IMR-90 (cell line): Measurements from ENCODE around the gene NPDC1. TPM values are rescaled to one million over a fixed set of nuclear protein-coding genes. Genes with fewer than 3 reads are reported as not detected.

ENCODE experiments used
- ATAC-seq: fragments of 200-7000 bp; cut with Tn5 transposase; 2 replicates; pipeline ENCODE4 v1.9.1; 2020; ENCODE audit warnings: low read depth, mild to moderate bottlenecking, moderate library complexity
- BruUV-seq: library from RNA; stranded (reverse); fragments of 400-500 nt; replicated peaks from 2 replicates; lab custom pipeline; 2021; lab: Mats Ljungman, UMichigan
- CTCF ChIA-PET: fragments of 300-600 bp; formaldehyde crosslinking; extraction: SDS; loops from one replicate; lab custom pipeline; 2021; ENCODE audit warnings: antibody characterized with exemption; lab: Yijun Ruan, JAX
- POLR2A ChIA-PET: fragments of 300-600 bp; sonication (Branson Sonifier 250); formaldehyde crosslinking; loops from one replicate; lab custom pipeline; 2022; ENCODE audit warnings: antibody characterized with exemption; ENCODE audit not compliant: unreplicated experiment; lab: Charles Lee
- DNase-seq: peaks from one replicate; pipeline ENCODE4 v3.0.0; 2013
- H2AFZ ChIP-seq: replicated peaks from 2 replicates; pipeline ENCODE3; 2013; ENCODE audit warnings: low read length, mild to moderate bottlenecking; ENCODE audit not compliant: poor library complexity
- H2AK5ac ChIP-seq: 2 replicates; pipeline ENCODE4 v1.6.1; 2013; ENCODE audit warnings: low read depth, low read length, inconsistent platforms
- H2AK9ac ChIP-seq: replicated peaks from 2 replicates; pipeline ENCODE3; 2013; ENCODE audit warnings: mild to moderate bottlenecking, low read depth, low read length, moderate library complexity; ENCODE audit not compliant: poor library complexity
- H2BK120ac ChIP-seq: 2 replicates; pipeline ENCODE4 v1.6.1; 2013; ENCODE audit warnings: low read depth, low read length, inconsistent platforms
- H2BK15ac ChIP-seq: 3 replicates; pipeline ENCODE4 v1.6.1; 2013; ENCODE audit warnings: low read depth, low read length, inconsistent platforms
- H2BK20ac ChIP-seq: 2 replicates; pipeline ENCODE4 v1.6.1; 2013; ENCODE audit warnings: low read depth, mild to moderate bottlenecking, inconsistent platforms, low read length, moderate library complexity
- H2BK5ac ChIP-seq: 2 replicates; pipeline ENCODE4 v1.6.1; 2013; ENCODE audit warnings: mild to moderate bottlenecking, low read depth, low read length, inconsistent platforms; ENCODE audit not compliant: poor library complexity, severe bottlenecking
- H3K14ac ChIP-seq: replicated peaks from 2 replicates; pipeline ENCODE4 v1.6.1; 2013; ENCODE audit warnings: low read depth, low read length, inconsistent platforms
- H3K18ac ChIP-seq: 2 replicates; pipeline ENCODE4 v1.6.1; 2013; ENCODE audit warnings: low read depth, low read length, control low read depth
- H3K23ac ChIP-seq: 2 replicates; pipeline ENCODE4 v1.6.1; 2013; ENCODE audit warnings: low read depth, low read length, inconsistent platforms
- H3K27ac ChIP-seq: 2 replicates; pipeline ENCODE4 v1.5.1; 2013; ENCODE audit warnings: mild to moderate bottlenecking, control low read depth, low read length; ENCODE audit not compliant: insufficient read depth
- H3K27me3 ChIP-seq: 2 replicates; pipeline ENCODE4 v1.6.1; 2013; ENCODE audit warnings: low read length; ENCODE audit not compliant: control insufficient read depth, insufficient read depth
- H3K36me3 ChIP-seq: 2 replicates; pipeline ENCODE4 v1.6.1; 2013; ENCODE audit warnings: low read length, mixed read lengths; ENCODE audit not compliant: control insufficient read depth, insufficient read depth
- H3K4ac ChIP-seq: 2 replicates; pipeline ENCODE4 v1.6.1; 2013; ENCODE audit warnings: low read depth, low read length, inconsistent platforms
- H3K4me1 ChIP-seq: 2 replicates; pipeline ENCODE4 v1.6.1; 2013; ENCODE audit warnings: low read length, mixed read lengths; ENCODE audit not compliant: control insufficient read depth, insufficient read depth
- H3K4me2 ChIP-seq: 2 replicates; pipeline ENCODE4 v1.6.1; 2013; ENCODE audit warnings: low read depth, mild to moderate bottlenecking, control low read depth, low read length, moderate library complexity
- H3K4me3 ChIP-seq: 2 replicates; pipeline ENCODE4 v1.5.1; 2013; ENCODE audit warnings: low read depth, mild to moderate bottlenecking, control low read depth, low read length, moderate library complexity; ENCODE audit not compliant: insufficient read depth
- H3K56ac ChIP-seq: 2 replicates; pipeline ENCODE4 v1.6.1; 2013; ENCODE audit warnings: low read length, inconsistent platforms; ENCODE audit not compliant: insufficient read depth; ENCODE audit errors: extremely low read depth
- H3K79me1 ChIP-seq, 2 experiments: 2 replicates each; pipeline ENCODE4 v1.6.1; 2013; ENCODE audit warnings: low read length in 2 of 2, inconsistent platforms in 1 of 2, low read depth in 1 of 2
- H3K9ac ChIP-seq: 2 replicates; pipeline ENCODE4 v1.6.1; 2013; ENCODE audit warnings: low read depth, low read length, control low read depth
- H3K9me1 ChIP-seq: 2 replicates; pipeline ENCODE4 v1.6.1; 2013; ENCODE audit warnings: low read length, inconsistent platforms; ENCODE audit not compliant: insufficient read depth
- H3K9me3 ChIP-seq: 2 replicates; pipeline ENCODE4 v1.6.1; 2013; ENCODE audit warnings: low read length; ENCODE audit not compliant: control insufficient read depth, insufficient read depth
- H4K20me1 ChIP-seq: 2 replicates; pipeline ENCODE4 v1.6.1; 2013; ENCODE audit warnings: low read length, inconsistent platforms; ENCODE audit not compliant: insufficient read depth
- H4K5ac ChIP-seq: 2 replicates; pipeline ENCODE4 v1.6.1; 2013; ENCODE audit warnings: mild to moderate bottlenecking, low read depth, low read length, control low read depth
- H4K8ac ChIP-seq, 2 experiments: 2 replicates each; pipeline ENCODE4 v1.6.1; 2013; ENCODE audit warnings: low read depth in 2 of 2, low read length in 2 of 2, control low read depth in 1 of 2, inconsistent platforms in 1 of 2
- H4K91ac ChIP-seq: 2 replicates; pipeline ENCODE4 v1.6.1; 2013; ENCODE audit warnings: low read depth, low read length, inconsistent platforms; ENCODE audit not compliant: insufficient read depth
- CHD1 ChIP-seq: IDR thresholded peaks from 2 replicates; pipeline ENCODE4 v1.6.1; 2012; ENCODE audit warnings: low read depth, low read length, improper control_type of control experiment
- FOS ChIP-seq: fragments of 150-350 bp; IDR thresholded peaks from 2 replicates; pipeline ENCODE4 v1.6.1; 2016; ENCODE audit warnings: low read depth, low read length
- MAFK ChIP-seq: IDR thresholded peaks from 2 replicates; pipeline ENCODE4 v1.6.1; 2012; ENCODE audit warnings: low read depth, low read length, improper control_type of control experiment
- MXI1 ChIP-seq: IDR thresholded peaks from 2 replicates; pipeline ENCODE4 v1.6.1; 2012; ENCODE audit warnings: low read depth, mild to moderate bottlenecking, low read length, moderate library complexity, borderline replicate concordance
- POLR2A ChIP-seq: IDR thresholded peaks from 2 replicates; pipeline ENCODE4 v1.6.1; 2012; ENCODE audit warnings: mild to moderate bottlenecking, low read depth, low read length
- RAD21 ChIP-seq: IDR thresholded peaks from 2 replicates; pipeline ENCODE4 v1.6.1; 2012; ENCODE audit warnings: low read length, improper control_type of control experiment
- WGBS, 2 experiments: methylation state at CpG; one replicate each; pipeline versions ENCODE4 v1.1.5 to v1.1.7; 2013; ENCODE audit warnings: missing lambda C conversion rate in 2 of 2; ENCODE audit not compliant: insufficient read length in 1 of 2; ENCODE audit errors: extremely low coverage in 2 of 2; 5-methylcytosine and 5-hydroxymethylcytosine counted together
- dilution Hi-C: fragments of 300-500 bp; cut with HindIII; formaldehyde crosslinking; loops from one replicate; pipeline ENCODE4 v1.14.3; 2018; ENCODE audit warnings: low sequenced_read_pairs; ENCODE audit not compliant: unreplicated experiment
- in situ Hi-C: fragments of 300-500 bp; cut with MboI; formaldehyde crosslinking; loops from 3 replicates; pipeline ENCODE4 v1.14.3; 2019; ENCODE audit warnings: low sequenced_read_pairs, inconsistent platforms, mixed read lengths
- intact Hi-C: fragments of 100-400 bp; cut with micrococcal nuclease; formaldehyde crosslinking; loops from 2 replicates; pipeline ENCODE4 v1.10.0; 2022
- polyA plus RNA-seq, 3 experiments: library from polyadenylated mRNA; depleted of rRNA; stranded (reverse); fragments of >200 nt; gene quantifications; 2 replicates each; pipeline ENCODE4 v1.2.3, GENCODE V29; 2012; ENCODE audit warnings: low replicate concordance in 1 of 3
- total RNA-seq: library from RNA; depleted of rRNA; stranded (reverse); fragments of >200 nt; gene quantifications from 2 replicates; pipeline ENCODE4 v1.2.3, GENCODE V29; 2012
- TF ChIP-seq, protein P1 (sequence below): fragments of 150-350 bp; IDR thresholded peaks from 2 replicates; pipeline ENCODE4 v1.6.1; 2016; ENCODE audit warnings: low read depth, mild to moderate bottlenecking, low read length, moderate library complexity, borderline replicate concordance

Gene NPDC1
- total and polyA plus RNA-seq, 2 of the 4 experiments (the other 2 are of a cell fraction), result 2.7 to 58.1 TPM

GRCh38 chr9:136995362-136995761, 50.6 kb downstream of the NPDC1 start:
- Histone ChIP-seq H3K4ac (no peak overlapping the region), H3K79me1 (peaks cover 6 to 16% of the 10 kb centered on the region in 2 experiments; a peak in 3 of 4 replicates), H3K4me3 (no peak overlapping the region), H2BK120ac (no peak overlapping the region), H2AK9ac (peak overlapping the region; percentile 28), H3K23ac (no peak overlapping the region; the same call in 1 of the 2 replicates), H3K9me3 (peaks cover 4% of the 10 kb centered on the region), H3K27me3 (no peaks in the 10 kb centered on the region; the same call in 1 of the 2 replicates), H2BK5ac (no peak overlapping the region), H3K9ac (no peak overlapping the region), H3K4me2 (no peak overlapping the region), H3K4me1 (peaks cover 23% of the 10 kb centered on the region), H2BK15ac (no peak overlapping the region), H3K14ac (no peak overlapping the region), H4K91ac (no peak overlapping the region), H4K5ac (no peak overlapping the region), H2AK5ac (no peak overlapping the region; the same call in 1 of the 2 replicates), H4K20me1 (no peaks in the 10 kb centered on the region; the same call in 1 of the 2 replicates), H2BK20ac (no peak overlapping the region), H3K18ac (no peak overlapping the region), H2AFZ (no peak overlapping the region), H4K8ac (no peak overlapping the region), H3K56ac (no peak overlapping the region), H3K9me1 (peaks cover 8% of the 10 kb centered on the region), H3K36me3 (peaks cover 5% of the 10 kb centered on the region; the same call in 1 of the 2 replicates), H3K27ac (no peak overlapping the region)
- intact Hi-C loops (no loop called here), dilution Hi-C loops (no loop called here), in situ Hi-C loops (no loop called here)
- ChIA-PET POLR2A (no interaction called here), CTCF (interaction anchor here (0.7 kb wide), 1 partner anchor 34 kb away, joined by 3 read pairs; no protein-coding TSS in a partner anchor)
- WGBS, 2 experiments, result 46% methylated on average over 20 of the region's 30 CpGs; no CpG with 5 or more reads in 1 of the 2 experiments
- no peak for DNase-seq
- no TSS peak for BruUV-seq
- no peak for ATAC-seq
- TF ChIP-seq MXI1 (no peak), RAD21 (no peak), MAFK (no peak), FOS (no peak), POLR2A (no peak), CHD1 (no peak)
- TF ChIP-seq, protein P1, sequence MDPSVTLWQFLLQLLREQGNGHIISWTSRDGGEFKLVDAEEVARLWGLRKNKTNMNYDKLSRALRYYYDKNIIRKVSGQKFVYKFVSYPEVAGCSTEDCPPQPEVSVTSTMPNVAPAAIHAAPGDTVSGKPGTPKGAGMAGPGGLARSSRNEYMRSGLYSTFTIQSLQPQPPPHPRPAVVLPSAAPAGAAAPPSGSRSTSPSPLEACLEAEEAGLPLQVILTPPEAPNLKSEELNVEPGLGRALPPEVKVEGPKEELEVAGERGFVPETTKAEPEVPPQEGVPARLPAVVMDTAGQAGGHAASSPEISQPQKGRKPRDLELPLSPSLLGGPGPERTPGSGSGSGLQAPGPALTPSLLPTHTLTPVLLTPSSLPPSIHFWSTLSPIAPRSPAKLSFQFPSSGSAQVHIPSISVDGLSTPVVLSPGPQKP, result no peak
